Endothelial cell of hepatic sinusoid (primary cell): ENCODE measurements around the gene FAM186B.

ENCODE experiments used
- in situ Hi-C: cut with HindIII; loops from 2 replicates; pipeline ENCODE4 v1.10.0; 2017; ENCODE audit warnings: low sequenced_read_pairs

The FAM186B gene

GRCh38 chr12:49635656-49636055 is 30.2 kb upstream of the FAM186B start:
- in situ Hi-C loops: no loop called here

GRCh38 chr12:49635036-49635435 is 29.6 kb upstream of the FAM186B start:
- in situ Hi-C loops: no loop called here

- in situ Hi-C loops: no loop called here
These were observed 28.4 kb upstream of the FAM186B start for GRCh38 chr12:49633703-49634345.

GRCh38 chr12:49632986-49633702 is 27.7 kb upstream of the FAM186B start:
- in situ Hi-C loops: no loop called here

GRCh38 chr12:49632401-49632800 is 27.0 kb upstream of the FAM186B start:
- in situ Hi-C loops: no loop called here

GRCh38 chr12:49631336-49631907 is 26.0 kb upstream of the FAM186B start:
- in situ Hi-C loops: no loop called here

GRCh38 chr12:49627752-49628360 is 22.4 kb upstream of the FAM186B start:
- in situ Hi-C loops: no loop called here

GRCh38 chr12:49626836-49627235 is 21.4 kb upstream of the FAM186B start:
- in situ Hi-C loops: no loop called here

- in situ Hi-C loops: no loop called here
These were observed 20.9 kb upstream of the FAM186B start for GRCh38 chr12:49626169-49626835.

- in situ Hi-C loops: no loop called here
These were observed 19.6 kb upstream of the FAM186B start for GRCh38 chr12:49624921-49625577.

GRCh38 chr12:49623142-49623904 is 17.9 kb upstream of the FAM186B start, which contains the start of gene PRPF40B:
TSS of gene PRPF40B (plus strand) at chr12:49623561. CDS start at chr12:49623591, 30 bp downstream.
- in situ Hi-C loops: no loop called here

GRCh38 chr12:49622501-49623141 is 17.2 kb upstream of the FAM186B start:
- in situ Hi-C loops: no loop called here

- in situ Hi-C loops: no loop called here
These were observed 16.4 kb upstream of the FAM186B start for GRCh38 chr12:49621651-49622500.

GRCh38 chr12:49619286-49619685 is 13.8 kb upstream of the FAM186B start:
- in situ Hi-C loops: loop anchor here (10.0 kb wide), 1 partner anchor 54 kb away; the partner anchor contains the start of gene MCRS1

- in situ Hi-C loops: loop anchor here (10.0 kb wide), 1 partner anchor 54 kb away; the partner anchor contains the start of gene MCRS1
These were observed 13.1 kb upstream of the FAM186B start for GRCh38 chr12:49618576-49618975.

GRCh38 chr12:49616533-49617219 is 11.2 kb upstream of the FAM186B start:
- in situ Hi-C loops: loop anchor here (10.0 kb wide), 1 partner anchor 52 kb away; the partner anchor contains the start of gene MCRS1

- in situ Hi-C loops: loop anchor here (10.0 kb wide), 1 partner anchor 51 kb away; the partner anchor contains the start of gene MCRS1
These were observed 10.3 kb upstream of the FAM186B start for GRCh38 chr12:49615725-49616124.
